IPS-15b (cell line): Measurements from ENCODE around the gene ECHS1.
"Not testable (repeated sequence)": the region's sequence is repeated elsewhere in the genome, so short reads cannot be mapped to it uniquely, and the experiment has no call there.

Experiments used
- H3K27me3 ChIP-seq: one replicate; pipeline ENCODE4 v1.6.1; 2013; ENCODE audit warnings: low read length; ENCODE audit not compliant: control insufficient read depth, insufficient read depth
- H3K36me3 ChIP-seq: one replicate; pipeline ENCODE4 v1.6.1; 2013; ENCODE audit warnings: low read length; ENCODE audit not compliant: control insufficient read depth, insufficient read depth
- H3K4me1 ChIP-seq: one replicate; pipeline ENCODE4 v1.6.1; 2013; ENCODE audit warnings: mild to moderate bottlenecking, low read length; ENCODE audit not compliant: control insufficient read depth, insufficient read depth
- H3K4me3 ChIP-seq: one replicate; pipeline ENCODE4 v1.5.1; 2013; ENCODE audit warnings: low read depth, low read length
- H3K9ac ChIP-seq: one replicate; pipeline ENCODE4 v1.6.1; 2013; ENCODE audit warnings: low read depth, mild to moderate bottlenecking, low read length
- H3K9me3 ChIP-seq: one replicate; pipeline ENCODE4 v1.6.1; 2013; ENCODE audit warnings: mild to moderate bottlenecking, low read length; ENCODE audit not compliant: control insufficient read depth, insufficient read depth

Gene ECHS1

GRCh38 chr10:133329491-133330202, 43.5 kb downstream of the ECHS1 start:
- H3K9ac ChIP-seq: no peak overlapping the region
- no peak overlapping the region for H3K4me3 ChIP-seq
- H3K9me3 ChIP-seq: no peaks in the 10 kb centered on the region
- peaks cover 80% of the 10 kb centered on the region for H3K27me3 ChIP-seq
- H3K36me3 ChIP-seq: no peaks in the 10 kb centered on the region
- peaks cover 8% of the 10 kb centered on the region for H3K4me1 ChIP-seq

GRCh38 chr10:133328358-133329343, 44.5 kb downstream of the ECHS1 start:
- Histone ChIP-seq H3K9me3 (no peaks in the 10 kb centered on the region), H3K9ac (no peak overlapping the region)

GRCh38 chr10:133327651-133328357, 45.4 kb downstream of the ECHS1 start:
- Histone ChIP-seq H3K36me3 (no peaks in the 10 kb centered on the region), H3K4me1 (peaks cover 8% of the 10 kb centered on the region), H3K9ac (no peak overlapping the region), H3K4me3 (no peak overlapping the region), H3K9me3 (no peaks in the 10 kb centered on the region), H3K27me3 (peaks cover 65% of the 10 kb centered on the region)

More at GRCh38 chr10:133328358-133329343, 44.5 kb downstream of the ECHS1 start:
- Histone ChIP-seq H3K4me3 (no peak overlapping the region), H3K4me1 (peaks cover 8% of the 10 kb centered on the region), H3K36me3 (no peaks in the 10 kb centered on the region), H3K27me3 (peaks cover 71% of the 10 kb centered on the region)

- peaks cover 8% of the 10 kb centered on the region for H3K4me1 ChIP-seq
- H3K9ac ChIP-seq: no peak overlapping the region
- no peak overlapping the region for H3K4me3 ChIP-seq
- H3K27me3 ChIP-seq: peaks cover 57% of the 10 kb centered on the region
- H3K9me3 ChIP-seq: no peaks in the 10 kb centered on the region
- no peaks in the 10 kb centered on the region for H3K36me3 ChIP-seq
Observed at GRCh38 chr10:133326745-133327650, 46.2 kb downstream of the ECHS1 start.

GRCh38 chr10:133326223-133326551, 47.0 kb downstream of the ECHS1 start:
- Histone ChIP-seq H3K9me3 (no peaks in the 10 kb centered on the region), H3K4me3 (peak overlapping the region; percentile 55), H3K36me3 (no peaks in the 10 kb centered on the region), H3K27me3 (peaks cover 49% of the 10 kb centered on the region), H3K4me1 (peaks cover 8% of the 10 kb centered on the region), H3K9ac (no peak overlapping the region)

- no peaks in the 10 kb centered on the region for H3K9me3 ChIP-seq
- peak overlapping the region; percentile 55 for H3K4me3 ChIP-seq
- no peak overlapping the region for H3K9ac ChIP-seq
- H3K4me1 ChIP-seq: peaks cover 8% of the 10 kb centered on the region
- peaks cover 43% of the 10 kb centered on the region for H3K27me3 ChIP-seq
- H3K36me3 ChIP-seq: no peaks in the 10 kb centered on the region
Observed at GRCh38 chr10:133325440-133326222, 47.5 kb downstream of the ECHS1 start.

- H3K4me3 ChIP-seq: peak overlapping the region; percentile 18
- H3K9ac ChIP-seq: no peak overlapping the region
- no peaks in the 10 kb centered on the region for H3K9me3 ChIP-seq
- peaks cover 8% of the 10 kb centered on the region for H3K4me1 ChIP-seq
- no peaks in the 10 kb centered on the region for H3K36me3 ChIP-seq
- peaks cover 41% of the 10 kb centered on the region for H3K27me3 ChIP-seq
Observed at GRCh38 chr10:133324857-133325260, 48.3 kb downstream of the ECHS1 start.

- H3K4me3 ChIP-seq: peak overlapping the region; percentile 37
- H3K9me3 ChIP-seq: no peaks in the 10 kb centered on the region
- H3K4me1 ChIP-seq: peaks cover 5% of the 10 kb centered on the region
- H3K27me3 ChIP-seq: peaks cover 41% of the 10 kb centered on the region
- H3K9ac ChIP-seq: no peak overlapping the region
- no peaks in the 10 kb centered on the region for H3K36me3 ChIP-seq
Observed at GRCh38 chr10:133324198-133324792, 48.9 kb downstream of the ECHS1 start.

GRCh38 chr10:133322064-133322709, 51.0 kb downstream of the ECHS1 start:
- not testable (repeated sequence) for H3K4me1 ChIP-seq, H3K4me3 ChIP-seq, H3K9ac ChIP-seq, H3K9me3 ChIP-seq, H3K36me3 ChIP-seq
- H3K27me3 ChIP-seq: peaks cover 25% of the 10 kb centered on the region
